ENCODE data around the gene NDUFB7.

GRCh38 chr19:14576363-14576762 is 4.5 kb upstream of the NDUFB7 start:
- TF ChIP-seq, protein P1, sequence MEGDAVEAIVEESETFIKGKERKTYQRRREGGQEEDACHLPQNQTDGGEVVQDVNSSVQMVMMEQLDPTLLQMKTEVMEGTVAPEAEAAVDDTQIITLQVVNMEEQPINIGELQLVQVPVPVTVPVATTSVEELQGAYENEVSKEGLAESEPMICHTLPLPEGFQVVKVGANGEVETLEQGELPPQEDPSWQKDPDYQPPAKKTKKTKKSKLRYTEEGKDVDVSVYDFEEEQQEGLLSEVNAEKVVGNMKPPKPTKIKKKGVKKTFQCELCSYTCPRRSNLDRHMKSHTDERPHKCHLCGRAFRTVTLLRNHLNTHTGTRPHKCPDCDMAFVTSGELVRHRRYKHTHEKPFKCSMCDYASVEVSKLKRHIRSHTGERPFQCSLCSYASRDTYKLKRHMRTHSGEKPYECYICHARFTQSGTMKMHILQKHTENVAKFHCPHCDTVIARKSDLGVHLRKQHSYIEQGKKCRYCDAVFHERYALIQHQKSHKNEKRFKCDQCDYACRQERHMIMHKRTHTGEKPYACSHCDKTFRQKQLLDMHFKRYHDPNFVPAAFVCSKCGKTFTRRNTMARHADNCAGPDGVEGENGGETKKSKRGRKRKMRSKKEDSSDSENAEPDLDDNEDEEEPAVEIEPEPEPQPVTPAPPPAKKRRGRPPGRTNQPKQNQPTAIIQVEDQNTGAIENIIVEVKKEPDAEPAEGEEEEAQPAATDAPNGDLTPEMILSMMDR (IDR thresholded peaks at IDR 0.05) = no peak
- TF ChIP-seq POLR2A (IDR thresholded peaks at IDR 0.05) = no peak

Measured in testis (tissue), 2 donors.